HCT116 (cell line): ENCODE results near the gene PUM1. TPM values are rescaled to one million over a fixed set of nuclear protein-coding genes. Genes with fewer than 3 reads are reported as not detected.

Experiments
- ATAC-seq: fragments of 200-7000 bp; cut with Tn5 transposase; 2 replicates; pipeline ENCODE4 v1.9.1; 2020; ENCODE audit warnings: mild to moderate bottlenecking, moderate library complexity
- BruUV-seq: library from RNA; stranded (reverse); fragments of 400-500 nt; replicated peaks from 2 replicates; lab custom pipeline; 2021; lab: Mats Ljungman, UMichigan
- CTCF ChIA-PET: fragments of 300-600 bp; sonication (Branson Sonifier 250); formaldehyde crosslinking; loops from one replicate; lab custom pipeline; 2021; ENCODE audit warnings: antibody characterized with exemption; lab: Charles Lee
- POLR2A ChIA-PET: fragments of 300-600, 350-600 bp; sonication (Branson Sonifier 250); formaldehyde crosslinking; loops from one replicate; lab custom pipeline; 2021; ENCODE audit warnings: antibody characterized with exemption; lab: Charles Lee
- RAD21 ChIA-PET, 2 experiments: fragments of 300-600 bp; sonication (Branson Sonifier 250); formaldehyde crosslinking; loops; one replicate each; lab custom pipeline; 2023; ENCODE audit warnings: low total read pairs in 2 of 2; ENCODE audit not compliant: uncharacterized antibody in 2 of 2, unreplicated experiment in 2 of 2, low non-redundant PET in 1 of 2; lab: Charles Lee
- DNase-seq: peaks from one replicate; pipeline ENCODE4 v3.0.0-alpha.2; 2010; ENCODE audit warnings: low read depth, low spot score
- H2AFZ ChIP-seq: fragments of 200-600 bp; shearing (Covaris generic), sonication (generic); 2 replicates; pipeline ENCODE4 v1.6.1; 2017; ENCODE audit warnings: low read depth, mixed run types, mixed read lengths, antibody characterized with exemption, low read length; ENCODE audit not compliant: poor library complexity, severe bottlenecking
- H3K27ac ChIP-seq: 2 replicates; pipeline ENCODE4 v1.5.1; 2012; ENCODE audit warnings: low read depth, low read length
- H3K27me3 ChIP-seq: fragments of 200-600 bp; sonication (generic); 2 replicates; pipeline ENCODE4 v1.6.1; 2016; ENCODE audit warnings: mixed run types, low read length, mixed read lengths; ENCODE audit not compliant: insufficient read depth
- H3K36me3 ChIP-seq, 2 experiments: fragments of 200-500 bp in 1 of 2; fragments of 200-600 bp in 1 of 2; sonication (Bioruptor generic) in 1 of 2; sonication (generic) in 1 of 2; 2 replicates each; pipeline versions ENCODE4 v1.5.1 to v1.6.1; 2014 to 2016; ENCODE audit warnings: low read length in 2 of 2, inconsistent platforms in 1 of 2, mixed read lengths in 1 of 2, mixed run types in 1 of 2; ENCODE audit not compliant: insufficient read depth in 2 of 2, control insufficient read depth in 1 of 2
- H3K4me1 ChIP-seq, 2 experiments: fragments of 200-600 bp in 1 of 2; sonication (generic) in 1 of 2; 2 replicates each; pipeline versions ENCODE4 v1.5.1 to v1.6.1; 2012 to 2017; ENCODE audit warnings: low read length in 2 of 2, inconsistent platforms in 1 of 2, mild to moderate bottlenecking in 1 of 2, mixed read lengths in 1 of 2, mixed run types in 1 of 2, moderate library complexity in 1 of 2; ENCODE audit not compliant: insufficient read depth in 2 of 2, control insufficient read depth in 1 of 2
- H3K4me2 ChIP-seq: fragments of 200-600 bp; sonication (generic); 2 replicates; pipeline ENCODE4 v1.6.1; 2017; ENCODE audit warnings: mixed run types, low read length, mixed read lengths
- H3K4me3 ChIP-seq, 2 experiments: fragments of 200-600 bp in 1 of 2; sonication (generic) in 1 of 2; replicated peaks in 1 of 2; 2 replicates each; pipeline ENCODE4 v1.5.1; 2011 to 2016; ENCODE audit warnings: low read length in 2 of 2, control low read depth in 1 of 2, low read depth in 1 of 2, mild to moderate bottlenecking in 1 of 2, mixed read lengths in 1 of 2, mixed run types in 1 of 2
- H3K79me2 ChIP-seq: fragments of 200-600 bp; sonication (generic); 2 replicates; pipeline ENCODE4 v1.6.1; 2017; ENCODE audit warnings: mild to moderate bottlenecking, mixed run types, low read length, moderate library complexity, mixed read lengths; ENCODE audit not compliant: insufficient read depth
- H3K9ac ChIP-seq: fragments of 200-600 bp; sonication (generic); 2 replicates; pipeline ENCODE4 v1.6.1; 2016; ENCODE audit warnings: low read length, mixed read lengths
- H3K9me2 ChIP-seq: fragments of 200-600 bp; sonication (generic), shearing (Covaris generic); 2 replicates; pipeline ENCODE4 v1.6.1; 2017; ENCODE audit warnings: mixed run types, mild to moderate bottlenecking, moderate library complexity; ENCODE audit not compliant: insufficient read depth
- H3K9me3 ChIP-seq, 2 experiments: fragments of 200-500 bp in 1 of 2; fragments of 200-600 bp in 1 of 2; sonication (Bioruptor generic) in 1 of 2; sonication (generic) in 1 of 2; 2 replicates each; pipeline ENCODE4 v1.6.1; 2014 to 2017; ENCODE audit warnings: low read length in 2 of 2, mixed read lengths in 2 of 2, inconsistent platforms in 1 of 2, low read depth in 1 of 2, mild to moderate bottlenecking in 1 of 2, mixed run types in 1 of 2, moderate library complexity in 1 of 2; ENCODE audit not compliant: control insufficient read depth in 1 of 2, insufficient read depth in 1 of 2
- H4K20me1 ChIP-seq: fragments of 200-600 bp; sonication (generic), shearing (Covaris generic); 2 replicates; pipeline ENCODE4 v1.6.1; 2017; ENCODE audit warnings: mixed run types, mild to moderate bottlenecking, moderate library complexity; ENCODE audit not compliant: insufficient read depth
- CEBPB ChIP-seq: IDR thresholded peaks from 2 replicates; pipeline ENCODE4 v1.6.1; 2012; ENCODE audit warnings: low read depth
- EGR1 ChIP-seq: IDR thresholded peaks from 2 replicates; pipeline ENCODE4 v1.6.1; 2012; ENCODE audit warnings: low read depth
- ELF1 ChIP-seq: IDR thresholded peaks from 2 replicates; pipeline ENCODE4 v1.6.1; 2012; ENCODE audit warnings: low read depth, borderline replicate concordance
- FOSL1 ChIP-seq: IDR thresholded peaks from 2 replicates; pipeline ENCODE4 v1.6.1; 2012; ENCODE audit warnings: low read depth
- JUND ChIP-seq: IDR thresholded peaks from 2 replicates; pipeline ENCODE4 v1.6.1; 2012
- POLR2A ChIP-seq: IDR thresholded peaks from 2 replicates; pipeline ENCODE4 v1.7.0; 2011; ENCODE audit warnings: borderline replicate concordance; ENCODE audit not compliant: insufficient read depth, insufficient read length; ENCODE audit errors: extremely low read depth
- RAD21 ChIP-seq: IDR thresholded peaks from 2 replicates; pipeline ENCODE4 v1.6.1; 2012; ENCODE audit warnings: low read depth, mild to moderate bottlenecking
- SRF ChIP-seq: IDR thresholded peaks from 2 replicates; pipeline ENCODE4 v1.6.1; 2012; ENCODE audit warnings: low read depth
- YY1 ChIP-seq: IDR thresholded peaks from 2 replicates; pipeline ENCODE4 v1.6.1; 2011; ENCODE audit warnings: low read length, low read depth, moderate library complexity, mild to moderate bottlenecking; ENCODE audit not compliant: insufficient replicate concordance; ENCODE audit errors: extremely low read depth
- ZBTB33 ChIP-seq: IDR thresholded peaks from 2 replicates; pipeline ENCODE4 v1.6.1; 2011; ENCODE audit warnings: mild to moderate bottlenecking, low read length, moderate library complexity; ENCODE audit not compliant: insufficient replicate concordance; ENCODE audit errors: extremely low read depth
- ZNF274 ChIP-seq: fragments of 200-500 bp; sonication (Bioruptor generic); IDR thresholded peaks from 2 replicates; pipeline ENCODE4 v1.6.1; 2014; ENCODE audit warnings: mild to moderate bottlenecking, low read depth, low read length, inconsistent platforms
- intact Hi-C: fragments of 100-400 bp; cut with micrococcal nuclease; formaldehyde crosslinking; loops from 2 replicates; pipeline ENCODE4 v1.10.0; 2022
- total RNA-seq: library from RNA; stranded (reverse); gene quantifications from one replicate; pipeline ENCODE4 v1.2.1, GENCODE V29; 2021; ENCODE audit not compliant: unreplicated experiment
- TF ChIP-seq, protein P1 (sequence below): IDR thresholded peaks from 2 replicates; pipeline ENCODE4 v1.6.1; 2012
- TF ChIP-seq, protein P2 (sequence below): IDR thresholded peaks from 2 replicates; pipeline ENCODE4 v1.6.1; 2012; ENCODE audit warnings: low read depth

Gene PUM1
- total RNA-seq, 1 experiment from 2014 or later, result 113 TPM

DNA sequence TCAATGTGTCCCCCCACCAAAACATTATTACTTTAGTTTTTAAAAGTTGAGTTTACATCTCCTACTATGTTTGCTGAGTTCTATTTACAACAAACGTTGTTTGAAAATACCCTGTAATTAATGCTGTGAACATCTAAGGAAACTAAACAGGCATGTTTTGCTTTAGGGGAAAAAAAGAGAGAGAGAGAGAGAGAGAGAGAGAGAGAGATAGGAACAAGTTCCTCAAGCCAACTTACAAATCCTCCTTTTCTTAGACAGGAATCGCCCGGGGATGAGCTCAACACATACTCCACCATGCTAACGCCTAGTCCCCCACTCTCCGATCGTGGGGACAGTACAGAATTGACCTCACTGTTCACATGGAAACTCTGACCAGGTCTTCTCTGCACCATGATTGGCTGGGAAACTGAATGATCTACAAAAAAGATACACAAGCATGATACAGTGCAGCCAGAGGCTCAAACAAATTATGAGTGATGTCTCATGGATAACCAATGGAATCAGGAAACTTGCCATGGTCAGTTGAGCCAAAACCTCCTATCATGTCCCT lies 59.8 kb downstream of the PUM1 start:
- peaks cover 15 to 21% of the 10 kb centered on the region in 2 experiments; a peak in 3 of 4 replicates for H3K36me3 ChIP-seq
- intact Hi-C loops, result no loop called here
- peaks cover 3 to 12% of the 10 kb centered on the region in 2 experiments; a peak in 1 of 4 replicates for H3K4me1 ChIP-seq
- H3K9me3 ChIP-seq, result no peaks in the 10 kb centered on the region
- peaks cover 41% of the 10 kb centered on the region; the same call in 1 of the 2 replicates for H4K20me1 ChIP-seq
- H3K79me2 ChIP-seq, result peaks cover 98% of the 10 kb centered on the region
- no peak overlapping the region for H3K4me3 ChIP-seq
- no peaks in the 10 kb centered on the region for H3K9me2 ChIP-seq
- ChIA-PET RAD21 (no interaction called here), POLR2A (no interaction called here), CTCF (no interaction called here)
- no peak for DNase-seq
- no peak overlapping the region for H3K27ac ChIP-seq
- no TSS peak for BruUV-seq
- TF ChIP-seq ZNF274 (no peak), ELF1 (no peak), EGR1 (no peak), RAD21 (no peak), SRF (no peak), POLR2A (no peak), ZBTB33 (no peak), JUND (no peak), FOSL1 (no peak), YY1 (no peak), CEBPB (no peak)
- TF ChIP-seq, protein P1, sequence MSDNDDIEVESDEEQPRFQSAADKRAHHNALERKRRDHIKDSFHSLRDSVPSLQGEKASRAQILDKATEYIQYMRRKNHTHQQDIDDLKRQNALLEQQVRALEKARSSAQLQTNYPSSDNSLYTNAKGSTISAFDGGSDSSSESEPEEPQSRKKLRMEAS, result no peak
- TF ChIP-seq, protein P2, sequence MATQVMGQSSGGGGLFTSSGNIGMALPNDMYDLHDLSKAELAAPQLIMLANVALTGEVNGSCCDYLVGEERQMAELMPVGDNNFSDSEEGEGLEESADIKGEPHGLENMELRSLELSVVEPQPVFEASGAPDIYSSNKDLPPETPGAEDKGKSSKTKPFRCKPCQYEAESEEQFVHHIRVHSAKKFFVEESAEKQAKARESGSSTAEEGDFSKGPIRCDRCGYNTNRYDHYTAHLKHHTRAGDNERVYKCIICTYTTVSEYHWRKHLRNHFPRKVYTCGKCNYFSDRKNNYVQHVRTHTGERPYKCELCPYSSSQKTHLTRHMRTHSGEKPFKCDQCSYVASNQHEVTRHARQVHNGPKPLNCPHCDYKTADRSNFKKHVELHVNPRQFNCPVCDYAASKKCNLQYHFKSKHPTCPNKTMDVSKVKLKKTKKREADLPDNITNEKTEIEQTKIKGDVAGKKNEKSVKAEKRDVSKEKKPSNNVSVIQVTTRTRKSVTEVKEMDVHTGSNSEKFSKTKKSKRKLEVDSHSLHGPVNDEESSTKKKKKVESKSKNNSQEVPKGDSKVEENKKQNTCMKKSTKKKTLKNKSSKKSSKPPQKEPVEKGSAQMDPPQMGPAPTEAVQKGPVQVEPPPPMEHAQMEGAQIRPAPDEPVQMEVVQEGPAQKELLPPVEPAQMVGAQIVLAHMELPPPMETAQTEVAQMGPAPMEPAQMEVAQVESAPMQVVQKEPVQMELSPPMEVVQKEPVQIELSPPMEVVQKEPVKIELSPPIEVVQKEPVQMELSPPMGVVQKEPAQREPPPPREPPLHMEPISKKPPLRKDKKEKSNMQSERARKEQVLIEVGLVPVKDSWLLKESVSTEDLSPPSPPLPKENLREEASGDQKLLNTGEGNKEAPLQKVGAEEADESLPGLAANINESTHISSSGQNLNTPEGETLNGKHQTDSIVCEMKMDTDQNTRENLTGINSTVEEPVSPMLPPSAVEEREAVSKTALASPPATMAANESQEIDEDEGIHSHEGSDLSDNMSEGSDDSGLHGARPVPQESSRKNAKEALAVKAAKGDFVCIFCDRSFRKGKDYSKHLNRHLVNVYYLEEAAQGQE, result no peak
- no peaks in the 10 kb centered on the region for H3K27me3 ChIP-seq
- no peak overlapping the region for H3K4me2 ChIP-seq
- H2AFZ ChIP-seq, result no peak overlapping the region
- no peak for ATAC-seq
- no peak overlapping the region for H3K9ac ChIP-seq
